ENCODE data around the gene COL20A1.

Gene COL20A1

GRCh38 chr20:63295846-63296245 is 2.9 kb downstream of the COL20A1 start:
- no peak for TF ChIP-seq CTCF (conservative IDR thresholded peaks at IDR 0.05; ENCODE audit: control insufficient read depth, insufficient read depth, low read depth, low read length)
- no peak overlapping the region for H3K4me3 ChIP-seq (ENCODE audit: control insufficient read depth, low read depth, low read length)
- DNase-seq (ENCODE audit: low read depth) = no peak

GRCh38 chr20:63296531-63297299 is 3.7 kb downstream of the COL20A1 start:
- H3K4me3 ChIP-seq (ENCODE audit: control insufficient read depth, low read depth, low read length) = no peak overlapping the region
- no peak for DNase-seq (ENCODE audit: low read depth)
- no peak for TF ChIP-seq CTCF (conservative IDR thresholded peaks at IDR 0.05; ENCODE audit: control insufficient read depth, insufficient read depth, low read depth, low read length)

- no peak for DNase-seq (ENCODE audit: low read depth)
- TF ChIP-seq CTCF (conservative IDR thresholded peaks at IDR 0.05; ENCODE audit: control insufficient read depth, insufficient read depth, low read depth, low read length) = no peak
- H3K4me3 ChIP-seq (ENCODE audit: control insufficient read depth, low read depth, low read length) = no peak overlapping the region
Observed at GRCh38 chr20:63297371-63297781, 4.4 kb downstream of the COL20A1 start.

GRCh38 chr20:63297796-63298572 is 5.0 kb downstream of the COL20A1 start:
- TF ChIP-seq CTCF (conservative IDR thresholded peaks at IDR 0.05; ENCODE audit: control insufficient read depth, insufficient read depth, low read depth, low read length) = no peak
- H3K4me3 ChIP-seq (ENCODE audit: control insufficient read depth, low read depth, low read length) = no peak overlapping the region
- no peak for DNase-seq (ENCODE audit: low read depth)

- no peak for DNase-seq (ENCODE audit: low read depth)
- TF ChIP-seq CTCF (conservative IDR thresholded peaks at IDR 0.05; ENCODE audit: control insufficient read depth, insufficient read depth, low read depth, low read length) = no peak
- no peak overlapping the region for H3K4me3 ChIP-seq (ENCODE audit: control insufficient read depth, low read depth, low read length)
Observed at GRCh38 chr20:63298731-63299312, 5.8 kb downstream of the COL20A1 start.

GRCh38 chr20:63301671-63302070 is 8.7 kb downstream of the COL20A1 start:
- H3K4me3 ChIP-seq (ENCODE audit: control insufficient read depth, low read depth, low read length) = no peak overlapping the region
- TF ChIP-seq CTCF (conservative IDR thresholded peaks at IDR 0.05; ENCODE audit: control insufficient read depth, insufficient read depth, low read depth, low read length) = no peak
- no peak for DNase-seq (ENCODE audit: low read depth)
